ENCODE results near the gene LAMC3.

Gene LAMC3

DNA sequence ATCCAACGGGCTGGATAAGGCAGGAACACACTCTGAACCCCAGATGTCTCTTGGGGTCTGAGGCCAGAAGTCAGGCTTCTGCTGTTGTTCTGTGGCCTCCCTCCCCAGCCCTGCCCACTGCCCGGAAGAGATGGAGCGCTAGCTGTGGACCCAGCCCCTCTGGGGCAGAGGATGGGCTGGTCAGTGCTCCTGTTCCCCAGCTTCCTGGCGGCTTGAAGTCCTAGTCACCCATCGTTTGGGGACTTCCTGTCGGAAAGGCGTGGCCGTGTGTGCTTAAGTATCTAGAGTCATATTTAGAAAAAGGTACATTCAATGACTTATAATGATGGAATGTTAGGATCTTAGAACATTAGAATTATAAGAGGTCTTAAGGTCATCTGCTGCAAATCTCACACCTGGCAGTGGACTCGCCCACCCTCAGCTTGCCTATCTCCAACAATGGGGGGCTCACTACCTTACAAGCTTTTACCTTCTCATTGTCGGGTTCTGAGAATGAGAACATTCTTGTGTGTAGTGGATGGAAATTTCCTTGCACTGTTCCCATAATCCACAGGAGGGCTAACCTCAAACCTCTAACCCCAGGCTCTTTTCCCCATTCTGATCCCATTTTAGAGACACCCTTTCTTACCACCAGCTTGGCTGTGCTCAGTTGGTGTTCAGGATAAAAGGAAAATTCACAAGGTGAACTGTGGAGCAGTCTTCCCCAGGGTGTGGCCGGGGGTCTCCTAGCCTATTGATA is 74.0 kb downstream of the LAMC3 start:
- no peak overlapping the region for H3K27ac ChIP-seq
- TF ChIP-seq, protein P1, sequence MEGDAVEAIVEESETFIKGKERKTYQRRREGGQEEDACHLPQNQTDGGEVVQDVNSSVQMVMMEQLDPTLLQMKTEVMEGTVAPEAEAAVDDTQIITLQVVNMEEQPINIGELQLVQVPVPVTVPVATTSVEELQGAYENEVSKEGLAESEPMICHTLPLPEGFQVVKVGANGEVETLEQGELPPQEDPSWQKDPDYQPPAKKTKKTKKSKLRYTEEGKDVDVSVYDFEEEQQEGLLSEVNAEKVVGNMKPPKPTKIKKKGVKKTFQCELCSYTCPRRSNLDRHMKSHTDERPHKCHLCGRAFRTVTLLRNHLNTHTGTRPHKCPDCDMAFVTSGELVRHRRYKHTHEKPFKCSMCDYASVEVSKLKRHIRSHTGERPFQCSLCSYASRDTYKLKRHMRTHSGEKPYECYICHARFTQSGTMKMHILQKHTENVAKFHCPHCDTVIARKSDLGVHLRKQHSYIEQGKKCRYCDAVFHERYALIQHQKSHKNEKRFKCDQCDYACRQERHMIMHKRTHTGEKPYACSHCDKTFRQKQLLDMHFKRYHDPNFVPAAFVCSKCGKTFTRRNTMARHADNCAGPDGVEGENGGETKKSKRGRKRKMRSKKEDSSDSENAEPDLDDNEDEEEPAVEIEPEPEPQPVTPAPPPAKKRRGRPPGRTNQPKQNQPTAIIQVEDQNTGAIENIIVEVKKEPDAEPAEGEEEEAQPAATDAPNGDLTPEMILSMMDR (conservative IDR thresholded peaks at IDR 0.05), result no peak

- TF ChIP-seq, protein P1 (conservative IDR thresholded peaks at IDR 0.05), result no peak
- no peak overlapping the region for H3K27ac ChIP-seq
These were observed 75.8 kb downstream of the LAMC3 start for GRCh38 chr9:131084661-131085369.

DNA sequence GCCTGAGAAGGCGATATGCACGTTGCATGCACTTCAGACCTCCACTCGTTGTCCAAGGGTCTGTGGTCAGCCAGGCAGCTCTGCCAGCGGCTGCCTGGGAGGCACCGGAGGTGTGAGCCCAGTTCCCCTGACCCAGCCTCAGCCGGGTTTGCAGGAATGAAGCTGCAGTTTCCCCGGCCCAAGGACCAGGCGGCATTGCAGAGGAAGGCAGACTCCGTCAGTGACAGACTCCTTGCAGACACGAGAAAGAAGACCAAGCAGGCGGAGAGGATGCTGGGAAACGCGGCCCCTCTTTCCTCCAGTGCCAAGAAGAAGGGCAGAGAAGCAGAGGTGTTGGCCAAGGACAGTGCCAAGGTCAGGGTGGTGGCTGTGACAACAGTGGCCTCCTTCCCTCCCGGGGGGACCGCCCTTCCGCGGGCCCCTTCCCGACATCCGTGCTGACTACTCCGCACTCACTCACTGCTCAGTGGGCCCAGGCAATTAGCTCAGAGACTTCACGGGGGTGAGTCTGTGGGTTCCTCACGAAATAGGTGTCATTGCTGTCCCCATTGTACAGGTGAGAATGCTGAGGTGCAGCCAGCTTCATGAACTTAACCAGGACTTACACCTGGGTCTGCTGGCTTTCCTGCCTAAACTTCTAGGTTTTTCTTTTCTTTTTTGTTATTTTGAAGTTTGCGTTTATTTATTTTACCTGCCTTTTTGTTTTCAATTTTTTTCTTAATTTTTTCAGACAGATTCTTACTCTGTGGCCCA is 76.6 kb downstream of the LAMC3 start:
- H3K27ac ChIP-seq, result no peak overlapping the region
- TF ChIP-seq, protein P1 (conservative IDR thresholded peaks at IDR 0.05), result no peak

GRCh38 chr9:131087354-131087893 is 78.5 kb downstream of the LAMC3 start:
- TF ChIP-seq, protein P1 (conservative IDR thresholded peaks at IDR 0.05), result no peak
- H3K27ac ChIP-seq, result no peak overlapping the region

- no peak overlapping the region for H3K27ac ChIP-seq
- TF ChIP-seq, protein P1 (conservative IDR thresholded peaks at IDR 0.05), result no peak
These were observed 81.2 kb downstream of the LAMC3 start for GRCh38 chr9:131090025-131090787.

DNA sequence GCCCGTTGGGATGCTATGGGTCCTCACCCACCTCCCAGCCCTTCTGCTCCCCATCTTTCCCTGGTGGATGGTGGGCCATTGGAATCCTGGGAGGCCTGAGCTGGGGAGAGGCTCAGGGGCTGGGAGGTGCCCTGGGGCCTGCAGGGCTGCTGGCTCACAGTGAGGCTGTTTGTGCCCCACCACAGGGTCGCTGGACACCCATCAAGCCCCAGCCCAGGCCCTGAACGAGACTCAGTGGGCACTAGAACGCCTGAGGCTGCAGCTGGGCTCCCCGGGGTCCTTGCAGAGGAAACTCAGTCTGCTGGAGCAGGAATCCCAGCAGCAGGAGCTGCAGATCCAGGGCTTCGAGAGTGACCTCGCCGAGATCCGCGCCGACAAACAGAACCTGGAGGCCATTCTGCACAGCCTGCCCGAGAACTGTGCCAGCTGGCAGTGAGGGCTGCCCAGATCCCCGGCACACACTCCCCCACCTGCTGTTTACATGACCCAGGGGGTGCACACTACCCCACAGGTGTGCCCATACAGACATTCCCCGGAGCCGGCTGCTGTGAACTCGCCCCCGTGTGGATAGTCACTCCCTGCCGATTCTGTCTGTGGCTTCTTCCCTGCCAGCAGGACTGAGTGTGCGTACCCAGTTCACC is 82.5 kb downstream of the LAMC3 start:
- no peak overlapping the region for H3K27ac ChIP-seq
- TF ChIP-seq, protein P1 (conservative IDR thresholded peaks at IDR 0.05), result no peak
